PFSK-1 (cell line): ENCODE measurements around the gene SLC22A23.

Experiments
- FOXP2 ChIP-seq: optimal IDR thresholded peaks from 2 replicates; pipeline ENCODE3; 2011; ENCODE audit warnings: borderline replicate concordance, control low read depth, inconsistent platforms; ENCODE audit not compliant: insufficient read depth; ENCODE audit errors: extremely low read length, extremely low read depth
- POLR2AphosphoS5 ChIP-seq: IDR thresholded peaks from 2 replicates; pipeline ENCODE4 v1.6.1; 2012; ENCODE audit warnings: low read depth, mild to moderate bottlenecking, control low read depth, low read length, moderate library complexity
- SIN3A ChIP-seq: IDR thresholded peaks from 2 replicates; pipeline ENCODE4 v1.6.1; 2012; ENCODE audit warnings: mild to moderate bottlenecking, low read length, moderate library complexity, borderline replicate concordance; ENCODE audit not compliant: insufficient read depth
- TAF1 ChIP-seq: IDR thresholded peaks from 2 replicates; pipeline ENCODE4 v1.6.1; 2012; ENCODE audit warnings: low read length, control low read depth, borderline replicate concordance; ENCODE audit not compliant: insufficient read depth
- TF ChIP-seq, protein P1 (sequence below), 2 experiments: IDR thresholded peaks; 2 replicates each; pipeline versions ENCODE4 v1.6.1 to v1.8.0; 2011 to 2012; ENCODE audit warnings: low read depth in 2 of 2, low read length in 2 of 2, control low read depth in 1 of 2, inconsistent platforms in 1 of 2, mild to moderate bottlenecking in 1 of 2, moderate library complexity in 1 of 2; ENCODE audit not compliant: insufficient read depth in 1 of 2

SLC22A23 gene

DNA sequence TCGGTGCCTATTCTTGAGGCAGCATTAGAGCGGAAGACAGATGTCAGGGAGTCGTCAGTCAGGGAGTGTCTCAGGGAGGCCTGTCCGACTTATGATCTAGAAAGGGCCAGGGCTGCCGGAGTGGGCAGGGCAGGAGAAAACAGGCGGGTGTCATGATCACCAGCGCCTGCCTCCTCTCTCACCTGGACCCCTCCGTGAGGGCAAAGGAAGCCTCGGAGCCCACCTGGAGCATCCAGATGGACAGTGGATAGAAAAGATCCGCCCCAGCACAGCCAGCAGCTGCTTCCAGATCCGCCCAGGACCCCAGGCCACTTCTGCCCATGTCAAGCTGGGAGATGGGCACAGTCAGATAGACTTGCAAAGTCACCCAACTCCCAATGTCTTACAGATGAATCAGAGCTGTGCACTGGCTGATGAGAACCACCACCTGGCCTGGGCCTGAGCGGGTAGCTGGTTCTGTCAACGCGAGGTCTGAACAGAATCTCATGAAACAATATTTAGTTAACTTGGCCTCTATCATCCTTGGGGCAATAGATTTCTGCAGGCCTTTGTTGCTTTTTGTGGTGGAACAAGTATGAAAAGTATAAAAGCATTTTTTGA is 175.9 kb downstream of the SLC22A23 start:
- TF ChIP-seq, protein P1, sequence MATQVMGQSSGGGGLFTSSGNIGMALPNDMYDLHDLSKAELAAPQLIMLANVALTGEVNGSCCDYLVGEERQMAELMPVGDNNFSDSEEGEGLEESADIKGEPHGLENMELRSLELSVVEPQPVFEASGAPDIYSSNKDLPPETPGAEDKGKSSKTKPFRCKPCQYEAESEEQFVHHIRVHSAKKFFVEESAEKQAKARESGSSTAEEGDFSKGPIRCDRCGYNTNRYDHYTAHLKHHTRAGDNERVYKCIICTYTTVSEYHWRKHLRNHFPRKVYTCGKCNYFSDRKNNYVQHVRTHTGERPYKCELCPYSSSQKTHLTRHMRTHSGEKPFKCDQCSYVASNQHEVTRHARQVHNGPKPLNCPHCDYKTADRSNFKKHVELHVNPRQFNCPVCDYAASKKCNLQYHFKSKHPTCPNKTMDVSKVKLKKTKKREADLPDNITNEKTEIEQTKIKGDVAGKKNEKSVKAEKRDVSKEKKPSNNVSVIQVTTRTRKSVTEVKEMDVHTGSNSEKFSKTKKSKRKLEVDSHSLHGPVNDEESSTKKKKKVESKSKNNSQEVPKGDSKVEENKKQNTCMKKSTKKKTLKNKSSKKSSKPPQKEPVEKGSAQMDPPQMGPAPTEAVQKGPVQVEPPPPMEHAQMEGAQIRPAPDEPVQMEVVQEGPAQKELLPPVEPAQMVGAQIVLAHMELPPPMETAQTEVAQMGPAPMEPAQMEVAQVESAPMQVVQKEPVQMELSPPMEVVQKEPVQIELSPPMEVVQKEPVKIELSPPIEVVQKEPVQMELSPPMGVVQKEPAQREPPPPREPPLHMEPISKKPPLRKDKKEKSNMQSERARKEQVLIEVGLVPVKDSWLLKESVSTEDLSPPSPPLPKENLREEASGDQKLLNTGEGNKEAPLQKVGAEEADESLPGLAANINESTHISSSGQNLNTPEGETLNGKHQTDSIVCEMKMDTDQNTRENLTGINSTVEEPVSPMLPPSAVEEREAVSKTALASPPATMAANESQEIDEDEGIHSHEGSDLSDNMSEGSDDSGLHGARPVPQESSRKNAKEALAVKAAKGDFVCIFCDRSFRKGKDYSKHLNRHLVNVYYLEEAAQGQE (IDR thresholded peaks at IDR 0.05; ENCODE audit: insufficient read depth in 1 of 2, low read depth in 2 of 2, low read length in 2 of 2), result no peak
- TF ChIP-seq TAF1 (no peak), FOXP2 (no peak), SIN3A (no peak), POLR2AphosphoS5 (no peak)

DNA sequence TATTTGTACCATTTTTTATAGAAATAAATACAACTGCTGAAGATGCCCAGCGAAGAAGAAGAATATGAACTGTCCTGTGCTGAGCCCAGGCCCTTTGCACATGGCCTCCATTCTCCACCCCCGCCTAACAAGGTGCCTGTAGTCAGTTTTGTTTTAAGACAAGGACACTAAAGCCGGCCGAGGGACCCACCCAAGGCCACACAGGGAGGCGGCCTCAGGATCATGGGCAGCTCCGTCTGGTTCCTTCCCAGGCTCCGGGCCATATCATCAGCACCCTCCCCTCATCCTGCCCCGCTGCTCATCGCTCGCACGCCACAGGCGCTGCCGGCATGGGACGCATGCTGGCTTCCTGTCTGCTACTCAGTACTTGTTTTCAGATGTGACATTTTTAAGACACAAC is 176.8 kb downstream of the SLC22A23 start:
- TF ChIP-seq TAF1 (no peak), SIN3A (no peak), POLR2AphosphoS5 (no peak), FOXP2 (no peak)
- TF ChIP-seq, protein P1 (IDR thresholded peaks at IDR 0.05; ENCODE audit: insufficient read depth in 1 of 2, low read depth in 2 of 2, low read length in 2 of 2), result no peak

DNA sequence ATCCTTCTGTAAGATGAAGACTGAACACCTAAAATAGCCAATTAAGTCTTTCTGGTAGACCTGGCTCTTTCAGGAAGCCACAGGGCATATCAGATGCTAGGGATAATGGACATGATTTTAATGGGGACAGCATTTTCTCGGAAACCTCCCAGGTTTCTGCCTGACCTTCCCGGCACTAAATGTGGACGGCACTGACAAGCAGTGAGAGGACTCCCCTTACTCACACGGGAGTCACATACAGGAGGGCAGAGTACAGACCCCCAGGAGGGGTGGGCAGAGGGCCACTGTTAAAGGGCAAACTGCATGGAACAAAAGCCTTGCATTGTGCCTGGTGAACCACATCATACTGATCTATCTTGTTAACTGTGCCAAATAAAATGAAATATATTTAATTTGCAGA is 178.2 kb downstream of the SLC22A23 start:
- TF ChIP-seq TAF1 (no peak), POLR2AphosphoS5 (no peak), FOXP2 (no peak), SIN3A (no peak)
- TF ChIP-seq, protein P1 (IDR thresholded peaks at IDR 0.05; ENCODE audit: insufficient read depth in 1 of 2, low read depth in 2 of 2, low read length in 2 of 2), result no peak

DNA sequence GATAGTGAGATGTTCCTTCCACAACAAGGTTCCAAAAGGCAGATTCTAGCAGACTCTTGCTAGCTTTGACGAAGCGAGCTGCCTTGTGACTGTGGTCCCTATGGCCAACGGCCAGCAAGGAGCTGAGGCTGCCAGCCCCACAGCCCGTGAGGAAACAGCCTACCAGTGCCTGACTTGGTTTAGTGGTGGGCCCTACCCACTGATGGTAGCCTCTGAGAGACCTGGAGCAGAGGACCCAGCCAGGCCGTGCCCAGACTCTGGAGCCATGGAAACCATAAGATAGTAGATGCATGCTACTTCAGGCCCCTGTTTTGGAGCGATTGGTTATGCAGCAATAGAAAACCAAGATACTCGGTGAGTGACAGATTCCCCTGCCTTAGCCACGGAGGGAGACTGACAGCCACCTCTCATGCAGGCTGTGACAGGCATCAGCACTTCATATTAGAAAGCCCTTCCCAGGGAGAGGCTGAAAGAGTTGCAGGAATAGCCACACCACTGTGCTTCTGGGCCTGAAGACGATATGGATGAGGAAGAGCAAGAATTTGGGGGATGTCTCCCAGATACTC is 178.9 kb downstream of the SLC22A23 start:
- TF ChIP-seq FOXP2 (no peak), TAF1 (no peak), POLR2AphosphoS5 (no peak), SIN3A (no peak)
- TF ChIP-seq, protein P1 (IDR thresholded peaks at IDR 0.05; ENCODE audit: insufficient read depth in 1 of 2, low read depth in 2 of 2, low read length in 2 of 2), result no peak
